A673 (cell line): Measurements from ENCODE around the gene ABHD15.

ENCODE experiments used
- CTCF ChIP-seq: fragments of 300-800, 200-600 bp; sonication (generic); conservative IDR thresholded peaks from 2 replicates; pipeline ENCODE4 v1.5.1; 2017; ENCODE audit warnings: low read depth, mild to moderate bottlenecking, antibody characterized with exemption, low read length, moderate library complexity, mixed read lengths
- EZH2 ChIP-seq: fragments of 200-600 bp; sonication (generic); IDR thresholded peaks from 2 replicates; pipeline ENCODE4 v1.6.1; 2017; ENCODE audit warnings: borderline replicate concordance, low read depth, mild to moderate bottlenecking, mixed read lengths, antibody characterized with exemption, low read length; ENCODE audit not compliant: poor library complexity, severe bottlenecking

- TF ChIP-seq CTCF (no peak), EZH2 (no peak)
These were observed 40.8 kb upstream of the ABHD15 start for GRCh38 chr17:29607557-29608195.
